GM12891 (cell line): ENCODE measurements around the gene PFKFB3.

Source experiments
- POLR2A ChIP-seq: IDR thresholded peaks from 2 replicates; pipeline ENCODE4 v1.6.1; 2011; ENCODE audit warnings: low read depth, low read length, control low read depth
- POLR2AphosphoS5 ChIP-seq: IDR thresholded peaks from 2 replicates; pipeline ENCODE4 v1.6.1; 2011; ENCODE audit warnings: low read depth, low read length, control low read depth
- TAF1 ChIP-seq: IDR thresholded peaks from 2 replicates; pipeline ENCODE4 v1.6.1; 2011; ENCODE audit warnings: low read depth, low read length, control low read depth

GRCh38 chr10:6213908-6214307 is 11.2 kb downstream of the PFKFB3 start:
- TF ChIP-seq POLR2AphosphoS5, result no peak
- TF ChIP-seq POLR2A, result no peak
- TF ChIP-seq TAF1, result no peak
